Measurements from ENCODE around the gene PHF14. TPM values are rescaled to one million over a fixed set of nuclear protein-coding genes. Genes with fewer than 3 reads are reported as not detected.

PHF14 gene
- total and polyA plus RNA-seq, 4 donors, result 57.5 to 119 (median 72.3) TPM

- 40% methylated on average over 1 of the region's 3 CpGs for WGBS (ENCODE audit: insufficient coverage)
- Histone ChIP-seq H3K27me3 (ENCODE audit: control insufficient read depth, insufficient read depth, low read length) (no peaks in the 10 kb centered on the region), H3K36me3 (ENCODE audit: control insufficient read depth, insufficient read depth, low read length) (no peaks in the 10 kb centered on the region), H3K4me1 (ENCODE audit: control insufficient read depth, insufficient read depth, low read length) (no peaks in the 10 kb centered on the region), H3K27ac (ENCODE audit: low read depth, low read length) (no peak overlapping the region), H3K4me3 (ENCODE audit: low read depth, low read length) (no peak overlapping the region), H3K9me3 (ENCODE audit: control insufficient read depth, insufficient read depth, low read length) (no peaks in the 10 kb centered on the region)
- peak in 1 of 6 donors; percentile 88 for DNase-seq (ENCODE audit: low read depth in 4 of 6, low spot score in 6 of 6)
Observed at GRCh38 chr7:11175887-11176286, 202.2 kb downstream of the PHF14 start.

DNA sequence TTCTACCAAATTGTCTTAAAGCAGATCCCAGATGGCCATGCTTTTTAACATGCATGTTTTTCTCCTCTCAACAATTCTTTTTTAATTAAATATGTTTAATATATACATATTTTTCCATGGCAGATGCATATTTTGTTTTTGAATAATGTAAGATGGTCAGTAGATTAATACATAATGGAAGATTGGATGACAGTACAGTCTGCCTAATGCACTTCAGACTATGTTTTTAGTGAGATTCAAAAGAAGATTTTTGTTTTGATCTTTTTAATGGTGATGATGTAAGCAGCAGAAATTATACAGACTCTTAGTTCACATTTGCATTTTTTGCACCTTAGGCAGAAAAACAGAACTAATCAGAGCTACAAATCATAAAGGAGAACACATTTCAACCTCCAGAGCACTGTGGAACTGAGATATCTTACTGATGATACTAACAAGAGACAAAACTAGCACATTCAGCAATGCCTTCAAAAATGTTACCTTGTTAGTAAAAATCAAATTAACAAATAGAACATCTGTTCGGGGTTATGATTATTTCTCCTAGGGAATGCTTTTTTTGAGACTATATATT, 203.4 kb downstream of the PHF14 start:
- WGBS (ENCODE audit: insufficient coverage), result no CpG with 5 or more reads among the region's 1 CpG

GRCh38 chr7:11177793-11178192, 204.1 kb downstream of the PHF14 start:
- H3K4me3 ChIP-seq (ENCODE audit: low read depth, low read length), result no peak overlapping the region
- no peaks in the 10 kb centered on the region for H3K36me3 ChIP-seq (ENCODE audit: control insufficient read depth, insufficient read depth, low read length)
- WGBS (ENCODE audit: insufficient coverage), result no CpG with 5 or more reads among the region's 3 CpGs
- no peaks in the 10 kb centered on the region for H3K27me3 ChIP-seq (ENCODE audit: control insufficient read depth, insufficient read depth, low read length)
- H3K27ac ChIP-seq (ENCODE audit: low read depth, low read length), result no peak overlapping the region
- no peak for DNase-seq (ENCODE audit: low read depth in 4 of 6, low spot score in 6 of 6)
- H3K9me3 ChIP-seq (ENCODE audit: control insufficient read depth, insufficient read depth, low read length), result no peaks in the 10 kb centered on the region
- no peaks in the 10 kb centered on the region for H3K4me1 ChIP-seq (ENCODE audit: control insufficient read depth, insufficient read depth, low read length)

More for the DNA sequence above, 203.4 kb downstream of the PHF14 start:
- Histone ChIP-seq H3K4me1 (ENCODE audit: control insufficient read depth, insufficient read depth, low read length) (no peaks in the 10 kb centered on the region), H3K36me3 (ENCODE audit: control insufficient read depth, insufficient read depth, low read length) (no peaks in the 10 kb centered on the region), H3K27me3 (ENCODE audit: control insufficient read depth, insufficient read depth, low read length) (no peaks in the 10 kb centered on the region), H3K9me3 (ENCODE audit: control insufficient read depth, insufficient read depth, low read length) (no peaks in the 10 kb centered on the region), H3K27ac (ENCODE audit: low read depth, low read length) (no peak overlapping the region), H3K4me3 (ENCODE audit: low read depth, low read length) (no peak overlapping the region)
- peak in 1 of 6 donors; percentile 21 for DNase-seq (ENCODE audit: low read depth in 4 of 6, low spot score in 6 of 6)

DNA sequence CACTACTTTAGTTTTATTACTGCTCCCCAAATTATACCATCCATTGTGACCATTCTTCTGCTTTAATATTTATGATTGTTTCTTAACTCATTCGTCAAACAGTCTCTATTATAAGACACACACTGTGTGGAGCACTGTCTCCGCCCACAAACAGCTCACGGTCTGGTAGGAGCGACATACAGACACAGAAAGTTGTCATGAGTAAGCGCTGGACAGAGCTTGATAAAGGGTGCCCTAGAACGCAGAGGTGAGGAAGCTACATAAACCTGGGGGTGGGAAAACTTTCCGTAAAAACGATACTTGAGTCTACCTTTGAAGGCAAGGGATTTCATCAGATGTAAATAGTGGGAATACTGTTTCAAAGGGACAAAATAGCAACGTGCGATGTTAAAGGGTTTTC, 207.9 kb downstream of the PHF14 start:
- H3K4me1 ChIP-seq (ENCODE audit: control insufficient read depth, insufficient read depth, low read length), result no peaks in the 10 kb centered on the region
- no peak overlapping the region for H3K27ac ChIP-seq (ENCODE audit: low read depth, low read length)
- no peak for DNase-seq (ENCODE audit: low read depth in 4 of 6, low spot score in 6 of 6)
- H3K4me3 ChIP-seq (ENCODE audit: low read depth, low read length), result no peak overlapping the region
- WGBS (ENCODE audit: insufficient coverage), result 77% methylated on average over 7 of the region's 10 CpGs
- H3K36me3 ChIP-seq (ENCODE audit: control insufficient read depth, insufficient read depth, low read length), result no peaks in the 10 kb centered on the region
- H3K27me3 ChIP-seq (ENCODE audit: control insufficient read depth, insufficient read depth, low read length), result no peaks in the 10 kb centered on the region
- H3K9me3 ChIP-seq (ENCODE audit: control insufficient read depth, insufficient read depth, low read length), result no peaks in the 10 kb centered on the region

- H3K4me3 ChIP-seq (ENCODE audit: low read depth, low read length), result no peak overlapping the region
- H3K27ac ChIP-seq (ENCODE audit: low read depth, low read length), result no peak overlapping the region
- no peaks in the 10 kb centered on the region for H3K9me3 ChIP-seq (ENCODE audit: control insufficient read depth, insufficient read depth, low read length)
- DNase-seq (ENCODE audit: low read depth in 4 of 6, low spot score in 6 of 6), result no peak
- no peaks in the 10 kb centered on the region for H3K4me1 ChIP-seq (ENCODE audit: control insufficient read depth, insufficient read depth, low read length)
- no CpG with 5 or more reads among the region's 1 CpG for WGBS (ENCODE audit: insufficient coverage)
- H3K36me3 ChIP-seq (ENCODE audit: control insufficient read depth, insufficient read depth, low read length), result no peaks in the 10 kb centered on the region
- no peaks in the 10 kb centered on the region for H3K27me3 ChIP-seq (ENCODE audit: control insufficient read depth, insufficient read depth, low read length)
Observed at GRCh38 chr7:11182736-11183135, 209.1 kb downstream of the PHF14 start.

GRCh38 chr7:11185179-11185815, 211.6 kb downstream of the PHF14 start:
- Histone ChIP-seq H3K9me3 (ENCODE audit: control insufficient read depth, insufficient read depth, low read length) (no peaks in the 10 kb centered on the region), H3K4me3 (ENCODE audit: low read depth, low read length) (no peak overlapping the region), H3K27me3 (ENCODE audit: control insufficient read depth, insufficient read depth, low read length) (no peaks in the 10 kb centered on the region), H3K4me1 (ENCODE audit: control insufficient read depth, insufficient read depth, low read length) (no peaks in the 10 kb centered on the region), H3K27ac (ENCODE audit: low read depth, low read length) (no peak overlapping the region), H3K36me3 (ENCODE audit: control insufficient read depth, insufficient read depth, low read length) (no peaks in the 10 kb centered on the region)
- no peak for DNase-seq (ENCODE audit: low read depth in 4 of 6, low spot score in 6 of 6)
- WGBS (ENCODE audit: insufficient coverage), result 37% methylated on average over 2 of the region's 4 CpGs

GRCh38 chr7:11188529-11189310, 215.0 kb downstream of the PHF14 start:
- Histone ChIP-seq H3K4me1 (ENCODE audit: control insufficient read depth, insufficient read depth, low read length) (peaks cover 7% of the 10 kb centered on the region), H3K4me3 (ENCODE audit: low read depth, low read length) (no peak overlapping the region), H3K36me3 (ENCODE audit: control insufficient read depth, insufficient read depth, low read length) (no peaks in the 10 kb centered on the region), H3K27ac (ENCODE audit: low read depth, low read length) (no peak overlapping the region), H3K27me3 (ENCODE audit: control insufficient read depth, insufficient read depth, low read length) (no peaks in the 10 kb centered on the region), H3K9me3 (ENCODE audit: control insufficient read depth, insufficient read depth, low read length) (no peaks in the 10 kb centered on the region)
- WGBS (ENCODE audit: insufficient coverage), result 82% methylated on average over 3 of the region's 8 CpGs
- no peak for DNase-seq (ENCODE audit: low read depth in 4 of 6, low spot score in 6 of 6)

GRCh38 chr7:11191081-11191480, 217.4 kb downstream of the PHF14 start:
- H3K9me3 ChIP-seq (ENCODE audit: control insufficient read depth, insufficient read depth, low read length), result no peaks in the 10 kb centered on the region
- peak in 1 of 6 donors; percentile 46 for DNase-seq (ENCODE audit: low read depth in 4 of 6, low spot score in 6 of 6)

GRCh38 chr7:11191574-11192220, 218.0 kb downstream of the PHF14 start:
- Histone ChIP-seq H3K27ac (ENCODE audit: low read depth, low read length) (no peak overlapping the region), H3K9me3 (ENCODE audit: control insufficient read depth, insufficient read depth, low read length) (no peaks in the 10 kb centered on the region), H3K4me3 (ENCODE audit: low read depth, low read length) (no peak overlapping the region), H3K27me3 (ENCODE audit: control insufficient read depth, insufficient read depth, low read length) (no peaks in the 10 kb centered on the region), H3K4me1 (ENCODE audit: control insufficient read depth, insufficient read depth, low read length) (peaks cover 7% of the 10 kb centered on the region), H3K36me3 (ENCODE audit: control insufficient read depth, insufficient read depth, low read length) (no peaks in the 10 kb centered on the region)
- no CpG with 5 or more reads among the region's 4 CpGs for WGBS (ENCODE audit: insufficient coverage)
- DNase-seq (ENCODE audit: low read depth in 4 of 6, low spot score in 6 of 6), result no peak

More at GRCh38 chr7:11191081-11191480, 217.4 kb downstream of the PHF14 start:
- no peaks in the 10 kb centered on the region for H3K36me3 ChIP-seq (ENCODE audit: control insufficient read depth, insufficient read depth, low read length)
- no CpG with 5 or more reads among the region's 3 CpGs for WGBS (ENCODE audit: insufficient coverage)
- H3K4me3 ChIP-seq (ENCODE audit: low read depth, low read length), result no peak overlapping the region
- H3K27me3 ChIP-seq (ENCODE audit: control insufficient read depth, insufficient read depth, low read length), result no peaks in the 10 kb centered on the region
- H3K27ac ChIP-seq (ENCODE audit: low read depth, low read length), result no peak overlapping the region
- H3K4me1 ChIP-seq (ENCODE audit: control insufficient read depth, insufficient read depth, low read length), result peaks cover 7% of the 10 kb centered on the region
